Stimulated activated CD4-positive, alpha-beta T cell treated with anti-CD3 and anti-CD28 coated beads, Interleukin-15, amount 100 ng/mL, for 1 hour (primary cell): ENCODE results near the gene P2RX1.

ENCODE experiments used
- DNase-seq, 2 donors: peaks; one replicate each; pipeline ENCODE4 v3.0.0-alpha.2; 2020; ENCODE audit warnings: low read depth in 1 of 2, low spot score in 1 of 2

The P2RX1 gene

DNA sequence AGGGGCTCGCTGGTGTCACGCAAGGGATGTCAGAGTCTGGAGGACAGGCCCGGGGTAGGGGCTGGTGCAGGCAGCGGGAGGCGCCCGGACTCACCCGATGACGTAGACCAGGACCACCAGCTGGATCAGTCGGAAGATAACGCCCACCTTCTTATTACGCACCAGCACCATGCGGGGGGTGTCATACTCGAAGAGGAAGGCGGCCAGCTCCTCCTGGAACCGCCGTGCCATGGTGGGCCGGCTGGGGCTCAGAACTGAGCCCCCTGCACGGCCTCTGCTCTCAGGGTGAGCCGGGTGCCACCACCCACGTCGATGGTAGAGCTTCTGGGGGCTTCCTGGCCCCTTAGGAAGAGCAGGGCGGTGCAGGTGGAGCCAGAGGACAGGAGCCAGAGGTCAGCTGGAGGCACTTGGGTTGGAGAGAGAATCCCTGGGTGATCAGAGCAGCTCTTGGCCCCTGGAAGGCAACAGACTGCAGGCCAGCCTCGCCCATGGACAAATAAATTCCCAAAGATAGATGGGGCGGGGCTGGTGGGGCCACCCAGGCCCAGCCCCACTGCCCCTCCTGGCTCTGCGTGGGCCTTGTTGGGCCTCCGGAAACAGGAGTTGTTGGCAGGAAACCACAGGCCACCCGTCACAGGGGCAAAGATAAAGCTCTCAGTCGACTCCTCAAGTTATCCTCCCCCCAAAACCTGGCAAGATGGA lies at the start of gene P2RX1:
Gene P2RX1 (minus strand): TSS at position 471 of the 702 bp plus-strand sequence. CDS start 240 bp downstream, at position 231.
- no peak for DNase-seq

DNA sequence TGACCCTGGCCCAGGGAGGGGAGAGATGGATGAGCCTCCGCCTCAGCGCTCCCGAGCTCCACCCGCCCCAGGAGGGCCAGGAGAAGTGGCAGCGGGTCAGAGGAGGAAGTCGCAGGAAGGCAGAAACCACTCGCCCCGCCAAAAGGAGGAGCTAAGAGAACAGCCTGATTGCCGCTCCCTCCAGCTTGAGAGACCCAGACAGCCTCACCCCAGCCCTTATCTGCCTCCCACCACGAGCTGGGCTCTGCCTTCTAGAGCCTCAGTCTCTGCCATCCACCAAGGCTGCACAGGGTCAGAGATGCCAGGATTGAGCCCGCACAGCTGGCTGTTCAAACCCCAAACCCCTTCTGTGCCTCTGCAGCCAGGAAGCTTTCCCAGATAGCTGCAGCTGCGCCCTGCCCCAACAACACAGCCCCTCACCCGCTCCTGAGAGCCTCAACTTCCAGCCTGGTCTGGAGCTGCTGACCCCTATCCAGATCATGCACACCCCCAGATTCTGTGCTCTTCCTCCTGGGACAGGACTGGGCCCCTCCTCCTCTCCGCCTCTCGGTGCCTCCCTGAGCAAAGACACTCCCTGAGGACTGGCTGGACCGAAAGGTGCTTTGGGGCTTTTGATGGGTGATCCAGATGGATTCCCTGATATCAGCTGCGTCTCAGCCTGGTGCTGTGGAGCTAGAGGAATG lies 49.0 kb upstream of the P2RX1 start:
- peak; percentile 30 to 36 for DNase-seq

DNA sequence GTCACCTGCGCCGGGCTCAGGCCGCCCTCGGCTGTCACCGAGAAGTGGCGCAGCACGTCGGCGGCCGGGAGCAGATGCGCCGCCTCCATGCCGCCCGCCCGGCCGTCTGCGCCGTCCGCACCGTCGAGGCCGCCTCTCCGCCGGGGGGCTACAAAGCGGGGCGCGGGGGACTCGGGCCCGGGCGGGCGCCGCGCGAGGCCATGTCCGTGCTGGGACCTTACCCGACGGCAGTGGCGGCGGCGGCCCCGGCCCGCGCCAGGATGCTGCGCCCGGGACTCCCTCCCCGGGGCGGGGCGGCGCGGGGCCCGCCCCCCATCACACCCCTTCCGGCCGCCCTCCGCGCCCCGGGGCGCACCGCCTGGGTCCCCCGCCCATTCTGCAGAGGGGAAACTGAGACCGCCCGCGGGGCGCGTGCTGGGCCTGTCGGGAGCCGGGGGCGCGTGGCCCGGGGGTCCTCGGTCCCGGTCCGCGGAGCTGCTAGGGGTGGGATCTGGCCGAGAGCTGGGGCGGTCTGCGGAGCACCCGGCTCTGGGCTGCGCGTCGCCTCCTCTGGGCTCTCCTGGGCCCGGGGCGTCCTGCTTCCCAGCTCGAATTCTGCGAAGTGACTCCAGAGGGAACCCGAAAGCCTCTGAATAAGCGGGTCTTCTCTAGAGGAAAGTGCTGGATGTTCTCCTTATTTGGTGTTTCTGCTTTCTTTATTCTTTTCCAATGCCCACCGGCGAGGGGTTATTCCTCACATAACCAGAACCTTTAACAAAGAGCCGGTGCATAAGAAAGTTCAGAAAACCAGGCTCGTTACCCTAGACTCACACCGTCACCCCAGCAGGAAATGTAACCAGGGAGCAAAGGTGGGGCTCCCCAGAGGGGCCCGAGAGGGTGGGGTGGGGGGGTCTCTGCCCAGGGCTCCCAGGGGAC lies 48.2 kb upstream of the P2RX1 start, which contains the start of gene ATP2A3:
Gene ATP2A3 (minus strand): TSS at position 235 of the 915 bp plus-strand sequence. CDS start 146 bp downstream, at position 89.
- DNase-seq, result peak; percentile 45 to 59

DNA sequence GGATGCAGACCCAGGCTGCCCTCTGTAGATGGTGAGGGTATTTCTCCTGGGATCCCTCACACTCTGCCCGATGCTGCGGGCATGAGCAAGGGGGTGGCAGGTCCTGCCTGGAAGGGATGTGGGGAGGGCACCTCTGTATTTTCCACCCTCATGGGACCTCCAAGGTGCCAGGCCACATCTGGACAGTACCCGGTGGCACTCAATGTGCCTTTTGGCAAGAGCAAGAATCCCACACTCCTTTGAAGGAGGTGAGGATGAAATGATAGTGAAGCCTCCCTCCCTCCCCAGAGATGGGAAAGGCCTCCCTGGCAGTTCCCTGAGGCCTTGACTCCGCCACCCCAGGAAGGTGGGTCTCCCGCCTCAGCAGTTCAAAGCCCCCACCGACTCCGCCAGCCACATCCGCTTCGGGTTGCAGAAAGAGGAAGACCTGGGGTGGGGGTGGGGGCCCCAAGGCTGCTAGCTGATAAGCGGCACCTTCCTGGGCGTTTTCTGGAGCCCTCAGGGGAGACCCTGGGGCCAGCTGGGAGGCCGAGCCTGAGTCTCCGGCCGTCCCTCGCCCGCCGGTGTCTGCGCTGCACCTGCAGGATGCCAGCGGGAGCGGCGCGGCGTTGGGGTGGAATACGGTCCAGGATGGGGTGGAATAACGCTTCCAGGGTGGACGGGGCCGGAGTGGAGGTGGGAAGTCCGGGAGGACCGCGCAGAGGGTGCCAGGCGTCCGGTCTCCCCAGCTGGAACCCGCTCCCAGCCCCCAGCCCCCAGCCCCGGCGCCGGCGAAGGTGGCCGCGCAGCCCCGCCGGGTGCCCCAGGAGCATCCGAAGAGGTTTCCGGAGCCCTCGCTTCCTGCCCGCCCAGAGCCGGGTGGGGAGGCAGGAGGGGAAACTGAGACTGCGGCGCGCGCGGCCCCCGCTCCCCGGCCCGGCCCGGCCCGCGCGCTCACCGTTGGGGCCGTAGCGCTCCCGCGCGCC lies 47.3 kb upstream of the P2RX1 start:
- DNase-seq, result peak; percentile 29 to 46

DNA sequence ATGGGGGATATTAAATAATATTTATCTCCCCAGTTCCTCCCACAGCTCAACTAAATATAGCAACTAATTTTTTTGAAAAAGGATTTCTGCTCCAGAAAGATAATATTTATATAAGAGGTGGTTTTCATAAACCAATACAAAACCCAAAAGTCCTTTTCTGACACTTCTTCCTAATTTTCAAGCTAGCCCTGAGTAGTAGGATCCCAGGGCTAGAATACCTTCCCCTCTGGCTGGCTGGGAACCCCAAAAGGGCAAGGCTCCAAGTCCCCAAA lies 46.6 kb upstream of the P2RX1 start:
- no peak for DNase-seq

DNA sequence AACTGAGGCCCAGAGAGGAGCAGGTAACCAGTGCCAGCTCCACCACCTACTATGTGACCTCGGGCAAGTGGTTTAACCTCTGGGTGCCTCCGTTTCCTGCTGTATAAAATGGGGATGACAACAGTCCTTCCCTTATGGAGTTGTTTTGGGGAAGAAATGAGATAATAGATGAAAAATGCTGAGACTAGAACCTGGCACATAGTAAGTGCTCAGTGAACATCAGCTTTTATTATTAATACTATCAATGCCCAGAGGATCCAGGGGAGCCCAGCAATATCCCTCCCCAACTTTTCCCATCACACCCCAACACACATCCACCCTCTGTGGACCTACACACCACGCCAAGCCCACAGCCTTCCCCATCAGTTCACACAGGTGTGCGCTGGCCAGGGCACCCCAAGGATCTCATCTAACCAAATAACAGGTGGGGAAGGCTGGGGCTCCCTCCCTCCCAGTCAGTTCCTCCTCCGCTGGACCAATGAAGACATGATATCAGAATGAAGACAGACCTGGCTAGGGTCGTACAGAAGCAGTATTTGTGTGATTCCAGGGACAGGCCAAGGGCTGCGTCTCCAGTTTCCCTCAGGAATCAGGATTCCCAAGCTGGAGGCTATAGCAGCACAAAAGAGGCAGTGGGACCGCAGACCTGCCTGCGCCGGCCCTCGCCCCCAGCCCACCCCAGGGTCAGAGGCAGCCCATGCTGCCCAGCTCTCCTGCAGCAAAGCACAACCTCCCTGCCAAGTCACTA lies 46.1 kb upstream of the P2RX1 start:
- DNase-seq, result no peak

DNA sequence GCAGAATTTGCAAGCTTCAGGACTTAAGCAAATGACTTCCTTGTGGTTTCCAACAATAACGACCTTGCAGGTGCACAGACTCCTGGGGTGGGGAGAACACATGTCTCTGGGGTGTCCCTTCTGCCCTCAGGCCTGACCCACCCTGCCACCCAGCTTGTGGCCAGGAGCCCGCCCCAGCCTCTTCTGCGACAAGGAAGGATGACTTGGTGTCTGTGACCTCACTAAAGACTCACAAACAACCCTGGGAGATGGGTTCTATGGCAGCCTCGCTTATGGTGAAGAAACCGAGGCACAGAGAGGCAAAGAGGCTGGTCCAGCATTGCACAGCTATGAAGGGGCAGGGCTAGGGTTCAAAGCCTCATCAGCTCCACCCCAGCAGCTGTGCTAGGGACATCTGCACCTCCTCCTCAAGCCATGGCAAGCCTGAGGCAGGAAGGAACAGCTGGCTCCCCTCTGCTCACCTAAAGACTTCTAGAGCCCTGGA lies 45.3 kb upstream of the P2RX1 start:
- no peak for DNase-seq

DNA sequence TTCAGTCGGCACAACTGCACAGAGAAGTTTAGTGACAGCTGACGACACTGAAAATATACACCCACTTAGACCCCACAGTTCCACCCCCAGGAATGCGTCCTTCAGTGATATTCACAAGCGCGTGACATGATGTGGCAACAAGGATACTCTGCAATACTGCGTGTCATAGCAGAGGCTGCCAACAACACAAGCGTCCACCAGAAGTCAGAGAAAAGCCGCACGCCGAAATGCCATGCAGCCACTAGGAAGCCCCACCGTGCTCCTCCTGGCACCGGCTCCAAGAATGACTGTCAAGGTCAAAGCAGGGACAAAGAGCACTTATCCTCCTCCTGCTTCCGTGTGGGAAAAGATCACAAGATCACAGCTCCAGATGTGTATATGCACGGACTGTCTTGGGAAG lies 44.5 kb upstream of the P2RX1 start:
- no peak for DNase-seq

DNA sequence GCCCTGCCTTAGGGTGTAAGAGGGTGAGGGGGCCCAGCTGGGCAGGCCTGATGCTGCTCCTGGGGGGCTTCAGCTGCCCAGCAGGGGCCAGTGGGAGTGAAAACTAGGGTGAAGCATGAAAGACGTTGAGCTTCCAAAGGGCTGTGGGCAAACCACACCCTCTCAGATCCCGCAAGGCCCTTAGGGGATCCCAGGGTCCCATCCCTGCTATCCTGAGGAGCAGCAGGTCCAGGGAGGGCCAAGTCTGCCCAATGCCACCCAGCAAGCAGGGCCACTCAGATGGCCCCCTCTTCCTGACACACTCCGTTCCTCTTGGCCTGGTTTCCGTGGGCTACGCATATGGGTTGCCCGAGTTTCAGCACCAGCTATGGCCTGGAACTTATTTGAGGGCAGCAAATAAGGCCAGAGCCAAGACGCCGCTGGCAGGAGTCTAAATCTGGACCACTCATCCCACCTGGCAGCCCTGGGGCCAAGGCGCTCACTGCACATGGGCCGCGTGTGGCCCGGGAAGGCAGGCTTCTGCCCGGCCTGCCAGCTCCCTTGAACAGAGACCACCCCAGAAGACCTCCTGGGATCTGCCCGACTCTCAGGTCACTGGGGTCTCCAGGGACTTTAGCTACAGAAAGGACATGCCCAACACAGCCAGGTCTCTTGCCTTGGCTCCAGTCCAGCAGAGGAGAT lies 43.8 kb upstream of the P2RX1 start:
- no peak for DNase-seq

DNA sequence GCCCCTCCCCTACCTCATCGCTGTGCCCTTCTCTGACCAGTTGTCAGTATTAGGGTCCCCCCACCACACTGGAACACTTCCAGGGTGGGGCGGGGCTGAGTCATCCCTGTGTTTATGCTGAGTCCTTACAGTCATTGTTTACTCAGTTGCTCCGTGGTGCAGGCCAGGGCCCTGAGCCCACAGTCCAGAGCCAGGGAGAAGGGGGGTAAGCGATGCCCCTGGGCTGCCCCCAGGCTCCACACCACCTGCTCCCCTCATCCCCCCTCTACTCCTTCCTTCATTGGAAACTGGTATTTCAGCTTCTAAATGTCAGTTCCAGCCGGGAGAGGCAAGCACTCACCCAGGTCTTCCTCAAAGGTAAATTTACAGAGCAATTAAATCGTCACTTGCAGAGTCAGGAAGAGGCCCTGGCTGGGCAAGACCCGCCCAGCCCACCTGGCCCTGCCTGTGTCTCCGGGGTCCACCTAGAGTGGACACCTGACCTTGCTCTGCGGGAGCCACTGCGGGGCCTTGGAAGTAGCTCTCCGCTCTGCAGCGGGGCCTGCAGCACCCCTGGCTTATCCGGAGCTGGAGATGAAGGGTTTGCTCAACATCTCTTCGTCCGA lies 43.1 kb upstream of the P2RX1 start:
- no peak for DNase-seq

DNA sequence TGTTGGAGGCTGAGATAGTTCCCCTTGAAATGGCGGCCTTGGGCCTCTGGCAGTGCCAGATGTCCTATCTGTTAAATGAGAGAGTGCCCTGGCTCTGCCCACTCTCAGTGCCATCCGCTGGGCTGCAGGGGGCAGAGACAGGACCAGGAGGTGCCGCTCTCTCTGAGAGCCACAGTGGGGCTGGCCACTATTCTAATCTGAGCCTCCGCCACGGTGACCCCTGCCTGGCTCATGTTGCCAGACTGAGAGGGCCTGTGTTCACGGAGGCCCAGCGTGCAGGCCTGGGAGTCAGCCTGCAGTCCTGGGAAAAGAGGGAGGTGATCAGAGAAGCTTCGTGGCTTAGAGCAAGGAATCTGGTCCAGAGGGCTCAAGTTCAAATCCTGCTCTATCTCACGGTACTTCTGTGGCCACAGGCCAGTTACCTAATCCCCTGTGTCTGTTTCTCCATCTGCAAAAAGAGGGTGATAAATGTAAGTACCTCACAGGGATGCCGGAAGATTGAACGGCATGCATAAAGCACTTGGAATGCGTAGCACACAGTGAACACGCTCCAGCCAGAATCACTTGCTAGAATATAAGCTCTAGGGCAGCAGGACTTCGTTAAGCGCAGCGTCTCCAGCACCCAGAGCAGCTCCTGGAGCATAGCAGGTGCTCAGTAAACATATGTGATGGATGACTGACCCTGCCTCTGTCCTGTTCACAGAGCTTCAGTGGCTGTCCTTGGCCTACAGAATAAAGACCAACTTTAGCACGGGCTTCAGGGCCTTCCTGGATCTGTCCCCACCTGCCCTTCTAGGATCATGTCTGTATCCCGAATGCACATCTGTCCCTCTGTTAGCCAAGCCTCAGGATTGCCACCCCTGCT lies 41.7 kb upstream of the P2RX1 start:
- no peak for DNase-seq

DNA sequence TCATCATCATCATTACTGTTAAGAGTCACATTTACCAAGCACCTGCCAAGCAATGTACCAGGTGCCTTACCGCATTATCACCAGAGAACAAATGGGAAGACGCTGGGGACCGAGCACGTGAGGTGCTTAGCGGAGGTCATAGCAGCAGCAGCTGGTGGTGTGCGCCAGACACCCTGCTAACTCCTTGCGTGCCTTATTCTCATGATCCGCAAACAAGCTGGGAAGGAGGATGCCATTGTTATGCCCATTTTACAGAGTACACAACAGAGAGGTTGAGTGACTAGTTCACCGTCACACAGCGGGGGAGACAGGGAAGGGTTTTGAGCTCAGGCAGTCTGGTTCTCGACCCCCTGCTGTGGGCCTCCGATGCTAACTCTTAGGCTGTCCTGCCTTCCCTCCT lies 40.7 kb upstream of the P2RX1 start:
- DNase-seq, result no peak

DNA sequence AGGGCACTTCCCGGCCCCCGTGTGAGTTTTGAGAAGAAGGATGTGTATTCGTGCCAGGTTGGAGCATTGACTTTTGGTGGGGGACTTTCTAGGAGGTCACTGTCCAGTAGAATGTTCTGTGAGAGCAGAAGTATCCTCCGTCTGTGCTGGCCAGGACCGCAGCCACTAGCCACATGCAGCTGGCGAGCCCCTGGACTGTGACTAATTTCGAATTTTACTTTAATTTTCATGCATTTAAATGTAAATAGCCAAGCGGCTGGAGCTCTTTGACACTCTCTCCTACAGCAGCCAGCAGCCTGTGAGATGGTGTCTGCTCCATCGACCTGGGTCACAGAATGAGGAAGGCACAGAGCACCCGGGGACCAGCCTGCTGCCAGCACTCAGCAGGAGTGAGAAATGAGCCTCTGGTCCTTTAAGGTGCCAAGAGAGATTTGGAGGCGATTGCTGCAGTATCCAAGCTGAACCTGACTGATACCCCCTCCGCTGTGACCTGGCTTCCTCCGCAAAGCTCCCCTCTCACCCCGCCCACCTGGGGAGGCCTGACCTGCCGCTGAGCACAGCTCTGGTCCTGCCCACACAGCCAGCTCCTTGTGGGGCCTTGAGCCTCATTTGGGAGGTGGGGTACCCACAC lies 40.2 kb upstream of the P2RX1 start:
- no peak for DNase-seq

DNA sequence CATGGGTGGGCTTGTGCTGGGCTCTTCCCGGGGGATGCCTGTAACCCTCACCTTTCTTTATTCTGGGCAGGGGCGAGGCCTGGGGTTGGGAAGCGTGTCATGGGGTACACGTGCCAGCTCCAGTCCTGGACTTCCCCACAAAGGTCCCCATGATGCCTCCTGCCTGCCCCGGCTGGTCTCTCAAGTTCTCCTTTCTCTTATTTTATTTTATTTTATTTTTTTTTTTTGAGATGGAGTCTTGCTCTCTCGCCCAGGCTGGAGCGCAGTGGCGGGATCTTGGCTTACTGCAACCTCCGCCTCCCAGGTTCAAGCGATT lies 39.4 kb upstream of the P2RX1 start:
- no peak for DNase-seq

DNA sequence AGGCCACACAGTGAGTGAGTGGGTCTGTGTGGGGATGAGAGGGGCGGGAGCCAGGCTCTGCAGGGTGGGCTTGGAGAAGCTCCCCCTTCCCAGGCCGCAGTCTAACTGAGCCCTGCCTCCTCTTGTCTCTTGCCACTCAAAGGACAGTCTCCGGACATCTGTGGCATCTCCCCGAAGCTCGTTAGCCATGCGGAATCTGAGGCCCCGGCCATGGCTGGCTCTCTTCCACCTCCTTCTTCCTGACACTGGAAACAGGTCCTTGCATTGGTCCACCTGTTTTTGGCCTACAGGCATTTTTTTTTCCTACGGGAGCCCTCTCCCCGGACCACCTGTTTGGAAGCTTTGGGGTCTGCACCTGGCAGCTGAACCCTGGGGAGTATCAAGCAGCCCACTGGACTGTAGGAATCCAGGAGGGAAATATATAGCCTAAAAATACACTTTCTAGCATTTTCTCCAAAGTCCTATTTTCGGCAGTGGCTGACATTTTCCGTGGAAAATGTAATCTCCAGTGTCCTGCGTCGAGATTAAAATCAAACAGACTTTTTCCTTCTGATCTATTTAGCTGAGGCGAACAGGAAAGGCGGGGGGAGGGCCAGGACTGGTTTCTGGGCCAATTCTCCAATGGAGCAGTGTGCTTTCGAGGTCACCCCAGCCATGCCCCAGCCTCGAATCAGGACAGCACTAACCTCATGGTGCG lies 38.9 kb upstream of the P2RX1 start:
- no peak for DNase-seq

DNA sequence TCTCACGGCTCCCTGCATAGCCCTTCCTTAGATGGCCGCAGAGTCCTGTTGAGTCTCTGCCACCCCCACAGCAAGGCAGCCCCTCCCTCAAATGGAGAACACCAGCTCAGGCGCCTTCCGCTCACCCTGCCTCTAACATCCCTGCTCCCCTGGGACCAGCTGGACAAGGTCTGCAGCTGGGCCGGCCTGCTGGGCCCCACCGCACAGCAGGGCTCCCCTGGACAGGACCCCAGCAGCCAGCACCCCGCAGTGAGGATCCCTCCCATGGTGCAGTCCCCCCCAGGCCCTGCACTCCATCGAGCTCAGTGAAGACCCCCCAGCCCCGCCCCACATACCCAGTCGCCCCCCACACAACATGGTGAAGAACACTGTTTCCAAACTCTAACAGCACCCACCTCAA lies 37.8 kb upstream of the P2RX1 start:
- DNase-seq, result no peak

DNA sequence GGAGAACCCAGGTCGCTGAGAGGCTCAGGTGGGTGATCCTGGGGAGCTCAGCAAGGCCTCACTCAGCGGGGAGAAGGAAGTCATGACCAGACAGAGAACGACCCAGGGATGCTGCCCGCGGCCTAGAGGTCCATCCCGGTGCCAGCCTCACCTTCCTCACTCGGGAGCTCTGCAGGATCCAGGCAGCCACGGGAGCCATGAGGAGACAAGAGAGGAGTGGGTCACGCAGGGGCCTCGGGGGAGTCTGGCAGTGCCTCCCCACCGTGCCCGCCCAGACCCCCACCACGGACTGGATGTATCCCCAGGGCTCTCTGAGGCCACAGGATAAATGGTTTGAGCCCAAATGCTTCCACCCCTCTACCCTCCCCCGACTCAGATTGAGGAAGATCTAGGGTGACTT lies 37.3 kb upstream of the P2RX1 start:
- DNase-seq, result no peak
